MV-4-11 (cell line): ENCODE results near the gene VGF.

Experiments used
- DNase-seq: peaks from one replicate; lab custom pipeline; 2025; lab: John Stamatoyannopoulos, UW

The VGF gene

GRCh38 chr7:101165958-101166647 is 734 bp upstream of the VGF start:
- no peak for DNase-seq

GRCh38 chr7:101164071-101164840 is 1.1 kb downstream of the VGF start:
- peak; percentile 25 for DNase-seq

GRCh38 chr7:101163279-101164070 is 1.9 kb downstream of the VGF start:
- no peak for DNase-seq

- peak; percentile 61 for DNase-seq
Measured at GRCh38 chr7:101162551-101163278, 2.7 kb downstream of the VGF start.

DNA sequence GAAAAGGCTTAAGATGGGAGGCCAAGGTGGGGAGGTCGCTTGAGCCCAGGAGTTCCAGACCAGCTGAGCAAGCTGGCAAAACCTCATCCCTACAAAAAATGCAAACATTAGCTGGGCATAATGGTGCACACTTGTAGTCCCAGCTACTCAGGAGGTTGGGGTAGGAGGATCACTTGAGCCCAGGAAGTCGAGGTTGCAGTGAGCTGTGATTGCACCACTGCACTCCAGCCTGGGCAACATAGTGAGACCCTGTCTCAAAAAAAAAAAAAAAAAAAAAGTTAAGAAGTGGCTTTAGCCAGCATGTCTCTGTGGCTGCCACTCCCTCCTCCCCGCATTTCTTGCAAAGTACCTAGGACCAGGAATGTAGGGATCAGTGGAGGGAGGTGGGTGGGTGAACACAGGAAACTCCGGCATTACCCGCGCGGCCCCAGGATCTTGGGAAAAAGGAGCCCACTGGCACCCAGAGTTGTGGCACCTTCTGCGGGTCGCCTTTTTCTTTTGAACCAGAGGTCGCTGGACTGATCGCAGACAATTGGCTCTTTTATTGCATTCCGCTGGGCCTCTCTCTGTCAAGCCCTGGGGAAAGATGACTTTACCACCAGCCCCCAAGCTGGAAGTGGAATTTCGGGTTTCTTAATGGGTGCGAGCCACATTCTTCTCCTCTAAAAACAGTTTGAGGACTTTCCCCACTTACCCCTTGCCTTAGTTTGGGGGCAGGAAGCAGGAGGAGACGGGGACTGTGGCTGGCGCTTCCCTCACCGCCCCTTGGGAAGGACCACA is 3.5 kb downstream of the VGF start:
- DNase-seq: no peak

DNA sequence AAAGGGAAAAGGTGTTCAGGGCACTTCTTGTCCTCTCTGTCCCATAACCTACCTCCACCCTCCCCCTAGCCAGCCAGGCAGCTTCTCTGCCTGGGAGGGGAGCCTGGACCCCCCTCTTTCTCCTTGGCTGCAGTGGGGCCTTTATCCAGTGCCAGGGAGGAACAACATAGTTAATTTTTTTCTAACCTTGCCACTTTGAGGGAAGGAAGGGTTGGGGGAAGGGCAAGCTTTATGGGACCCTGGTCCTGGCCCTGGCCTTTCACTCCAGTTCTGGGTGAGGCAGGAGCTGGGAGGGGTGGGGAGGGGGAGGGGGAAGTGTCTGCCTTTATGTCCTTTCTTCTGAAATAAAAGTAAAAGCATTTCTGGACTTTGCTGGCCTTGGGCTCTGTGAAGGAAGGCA is 4.5 kb downstream of the VGF start:
- DNase-seq: no peak

- DNase-seq: no peak
Measured at GRCh38 chr7:101159696-101160674, 5.4 kb downstream of the VGF start.

GRCh38 chr7:101156866-101157589 is 8.3 kb downstream of the VGF start:
- DNase-seq: no peak

- peak; percentile 40 for DNase-seq
Measured at GRCh38 chr7:101156277-101156676, 9.1 kb downstream of the VGF start.

DNA sequence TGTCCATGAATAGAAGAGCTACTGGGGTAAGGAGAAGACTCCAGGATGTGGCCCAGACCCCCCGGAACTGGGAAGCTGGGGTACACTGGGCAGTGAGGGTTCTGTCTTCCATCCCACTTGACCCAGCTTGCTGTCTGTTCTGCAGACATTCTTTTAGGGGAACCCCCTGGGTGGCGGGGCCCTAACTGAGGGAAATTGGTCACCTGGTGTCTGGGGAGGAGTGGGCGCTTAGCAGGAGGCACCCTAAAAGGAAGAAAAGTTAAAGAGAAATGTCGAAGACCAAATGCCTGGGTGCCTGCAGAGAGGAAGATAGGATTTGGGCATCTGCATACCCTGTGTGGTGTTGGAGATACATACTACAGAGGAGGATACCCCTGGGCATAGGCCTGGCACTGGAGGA is 10.1 kb downstream of the VGF start:
- DNase-seq: no peak

DNA sequence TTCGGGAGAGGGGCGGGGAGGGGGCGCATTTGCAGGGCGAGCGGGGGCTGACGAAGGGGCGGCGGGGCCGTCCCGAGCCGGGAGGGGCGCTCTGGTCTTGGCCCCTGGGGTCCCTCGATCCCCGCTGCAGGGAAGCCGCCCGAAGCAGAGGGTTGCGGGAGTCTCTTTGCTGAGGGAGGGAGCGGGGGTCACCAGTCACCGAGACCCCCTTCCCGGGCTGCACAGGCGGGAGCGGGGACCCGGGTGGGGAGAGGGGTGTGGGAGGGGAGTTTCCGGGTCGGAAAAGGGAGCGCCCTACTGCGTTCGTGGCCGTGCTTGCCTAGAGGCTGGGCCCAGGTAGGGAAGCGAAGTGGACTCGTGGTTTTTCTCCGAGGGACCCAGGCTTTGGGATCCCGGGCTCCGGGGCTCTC is 10.7 kb downstream of the VGF start:
- no peak for DNase-seq

DNA sequence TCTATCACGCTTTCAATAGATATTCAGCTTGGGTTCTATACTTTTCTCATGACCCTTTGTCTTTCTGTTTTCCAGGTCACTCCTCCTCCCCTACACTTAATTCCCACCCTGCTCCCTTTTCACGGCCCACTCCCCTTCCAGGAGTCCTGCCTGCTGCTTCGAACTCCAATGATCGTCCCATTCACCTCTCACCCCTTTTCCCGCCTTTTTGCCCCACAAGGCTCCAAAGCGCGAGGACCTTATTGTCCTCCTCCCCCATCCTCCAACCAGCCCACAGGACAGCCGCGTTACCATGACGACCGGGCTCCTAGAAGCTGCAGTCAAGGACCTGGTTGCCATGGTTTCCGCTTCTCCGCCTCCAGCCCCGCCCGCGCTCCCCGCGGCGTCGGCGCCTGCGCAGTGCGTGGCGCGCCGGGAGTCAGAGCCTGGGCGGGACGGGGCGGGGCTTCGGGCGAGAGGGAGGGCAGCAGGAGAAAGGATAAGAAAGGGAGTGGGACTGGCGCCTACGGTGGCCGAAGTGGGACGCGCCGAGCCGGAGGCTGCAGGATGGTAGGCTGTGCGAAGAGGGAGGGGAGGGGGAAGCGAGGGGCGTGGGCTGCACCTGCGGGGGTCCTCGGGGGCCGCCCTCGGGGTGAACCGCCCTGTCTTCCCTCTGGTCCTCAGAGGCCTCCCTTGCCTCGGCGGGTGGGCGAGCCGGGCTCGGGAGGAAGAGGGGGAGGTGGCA is 11.2 kb downstream of the VGF start, which contains the start of gene AP1S1:
TSS of gene AP1S1 (plus strand) at position 508 of the 724 bp plus-strand sequence. CDS start at position 547, 39 bp downstream.
- DNase-seq: peak; percentile 87

DNA sequence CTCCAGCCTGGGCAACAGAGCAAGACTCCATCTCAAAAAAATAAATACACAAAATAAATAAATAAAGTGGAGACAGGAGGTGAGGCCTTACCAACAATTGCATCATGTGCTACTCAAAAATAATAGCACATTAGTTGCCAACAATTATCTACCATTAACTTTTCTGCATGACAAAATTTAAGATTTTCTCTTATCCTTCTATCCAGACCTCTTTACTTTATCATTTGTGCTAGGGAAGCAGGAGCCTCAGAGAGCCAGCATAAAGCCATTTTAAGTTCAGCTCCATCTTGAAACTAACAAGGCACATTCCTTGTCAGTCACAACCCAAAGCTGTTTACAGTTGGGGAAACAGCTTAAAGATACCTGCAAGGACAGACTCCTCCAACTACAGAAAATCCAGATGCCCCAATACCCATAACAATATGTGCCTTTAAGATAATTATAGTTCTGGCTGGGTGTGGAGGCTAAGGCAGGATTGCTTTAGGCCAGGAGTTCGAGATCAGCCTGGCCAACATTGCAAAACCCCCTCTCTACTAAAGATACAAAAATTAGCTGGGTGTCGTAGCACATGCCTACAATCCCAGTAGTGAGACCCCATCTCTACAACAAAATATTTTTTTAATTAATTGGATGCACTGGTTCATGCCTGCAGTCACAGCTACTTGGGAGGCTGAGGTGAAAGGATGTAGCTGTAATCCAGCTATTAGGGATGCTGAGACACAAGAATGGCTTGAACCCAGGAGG is 13.3 kb downstream of the VGF start:
- no peak for DNase-seq

DNA sequence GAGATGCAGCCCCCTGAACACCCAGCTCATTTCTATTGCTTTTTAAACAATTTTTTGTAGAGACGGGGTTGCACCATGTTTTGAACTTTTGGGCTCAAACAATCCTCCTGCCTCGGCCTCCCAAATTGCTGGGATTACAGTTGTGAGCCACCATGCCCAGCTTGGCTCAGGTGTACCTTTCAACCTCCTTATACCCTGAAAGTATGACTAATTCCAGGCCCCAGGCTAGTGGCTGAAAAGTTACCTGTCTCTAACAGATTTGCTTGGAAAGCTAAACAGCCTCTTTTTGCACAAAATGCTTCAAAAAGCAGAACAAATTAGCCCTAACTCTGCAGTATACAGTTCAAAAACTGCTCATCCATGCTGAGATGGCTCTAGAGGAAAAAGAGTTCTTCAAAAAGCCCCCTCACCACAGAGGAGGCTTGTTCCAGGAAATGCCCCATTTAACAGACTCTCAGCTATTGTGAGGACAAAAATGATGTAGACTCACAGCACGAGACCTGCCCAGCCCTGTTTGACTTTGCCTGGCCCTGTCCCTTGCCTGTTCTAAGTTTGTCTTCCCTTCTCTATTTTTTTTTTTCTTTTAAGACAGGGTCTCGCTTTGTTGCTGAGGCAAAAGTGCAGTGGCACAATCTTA is 24.5 kb downstream of the VGF start:
- no peak for DNase-seq

GRCh38 chr7:101140339-101140699 is 25.1 kb downstream of the VGF start:
- no peak for DNase-seq

DNA sequence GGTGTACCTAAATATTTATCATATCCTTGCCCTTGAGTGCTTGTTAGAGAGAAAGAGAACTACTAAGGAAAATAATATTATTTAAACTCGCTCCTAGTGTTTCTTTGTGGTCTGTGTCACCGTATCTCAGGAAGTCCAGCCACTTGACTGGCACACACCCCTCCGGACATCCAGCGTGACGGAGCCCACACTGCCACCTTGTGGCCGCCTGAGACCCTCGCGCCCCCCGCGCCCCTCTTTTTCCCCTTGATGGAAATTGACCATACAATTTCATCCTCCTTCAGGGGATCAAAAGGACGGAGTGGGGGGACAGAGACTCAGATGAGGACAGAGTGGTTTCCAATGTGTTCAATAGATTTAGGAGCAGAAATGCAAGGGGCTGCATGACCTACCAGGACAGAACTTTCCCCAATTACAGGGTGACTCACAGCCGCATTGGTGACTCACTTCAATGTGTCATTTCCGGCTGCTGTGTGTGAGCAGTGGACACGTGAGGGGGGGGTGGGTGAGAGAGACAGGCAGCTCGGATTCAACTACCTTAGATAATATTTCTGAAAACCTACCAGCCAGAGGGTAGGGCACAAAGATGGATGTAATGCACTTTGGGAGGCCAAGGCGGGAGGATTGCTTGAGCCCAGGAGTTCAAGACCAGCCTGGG is 27.0 kb downstream of the VGF start:
- peak; percentile 91 for DNase-seq

GRCh38 chr7:101137651-101138212 is 27.6 kb downstream of the VGF start:
- no peak for DNase-seq
